ENCODE measurements around the gene DAPK2. TPM values are rescaled to one million over a fixed set of nuclear protein-coding genes. Genes with fewer than 3 reads are reported as not detected.

The DAPK2 gene
- total RNA-seq, 1 donor from 2014 or later: 36.9 TPM

- intact Hi-C loops (cut with DNase I): no loop called here
- DNase-seq (ENCODE audit: low spot score) (peak; percentile 59), ATAC-seq (peak; percentile 84)
Measured at GRCh38 chr15:64004587-64004986, 41.7 kb downstream of the DAPK2 start.

GRCh38 chr15:64004056-64004455 is 42.2 kb downstream of the DAPK2 start:
- intact Hi-C loops (cut with DNase I): no loop called here
- DNase-seq (ENCODE audit: low spot score) (peak; percentile 2), ATAC-seq (no peak)

GRCh38 chr15:64003182-64003581 is 43.1 kb downstream of the DAPK2 start:
- intact Hi-C loops (cut with DNase I): no loop called here

GRCh38 chr15:64001148-64001547 is 45.1 kb downstream of the DAPK2 start:
- DNase-seq (ENCODE audit: low spot score) (no peak), ATAC-seq (no peak)
- intact Hi-C loops (cut with DNase I): no loop called here

More at GRCh38 chr15:64003182-64003581, 43.1 kb downstream of the DAPK2 start:
- DNase-seq (ENCODE audit: low spot score): no peak
- no peak for ATAC-seq

- ATAC-seq: no peak
- peak; percentile 4 for DNase-seq (ENCODE audit: low spot score)
- intact Hi-C loops (cut with DNase I): no loop called here
Measured at GRCh38 chr15:64000183-64000951, 45.9 kb downstream of the DAPK2 start.

- intact Hi-C loops (cut with DNase I): no loop called here
- ATAC-seq (peak; percentile 65), DNase-seq (ENCODE audit: low spot score) (peak; percentile 40)
Measured at GRCh38 chr15:63999177-63999576, 47.1 kb downstream of the DAPK2 start.

GRCh38 chr15:63998489-63998888 is 47.8 kb downstream of the DAPK2 start:
- peak; percentile 37 for DNase-seq (ENCODE audit: low spot score)
- ATAC-seq: no peak
- intact Hi-C loops (cut with DNase I): no loop called here

- intact Hi-C loops (cut with DNase I): no loop called here
- ATAC-seq (no peak), DNase-seq (ENCODE audit: low spot score) (peak; percentile 13)
Measured at GRCh38 chr15:63997715-63998442, 48.4 kb downstream of the DAPK2 start.

GRCh38 chr15:63996794-63997357 is 49.4 kb downstream of the DAPK2 start:
- intact Hi-C loops (cut with DNase I): no loop called here
- DNase-seq (ENCODE audit: low spot score) (peak; percentile 14), ATAC-seq (no peak)

- DNase-seq (ENCODE audit: low spot score) (no peak), ATAC-seq (no peak)
- intact Hi-C loops (cut with DNase I): no loop called here
Measured at GRCh38 chr15:63995789-63996188, 50.5 kb downstream of the DAPK2 start.

- ATAC-seq (no peak), DNase-seq (ENCODE audit: low spot score) (peak; percentile 44)
- intact Hi-C loops (cut with DNase I): no loop called here
Measured at GRCh38 chr15:63994073-63994600, 52.1 kb downstream of the DAPK2 start.

- intact Hi-C loops (cut with DNase I): no loop called here
- no peak for ATAC-seq
- DNase-seq (ENCODE audit: low spot score): no peak
Measured at GRCh38 chr15:63992300-63992699, 54.0 kb downstream of the DAPK2 start.

- ATAC-seq: peak; percentile 43
- intact Hi-C loops (cut with DNase I): no loop called here
- peak; percentile 53 for DNase-seq (ENCODE audit: low spot score)
Measured at GRCh38 chr15:63991706-63992105, 54.6 kb downstream of the DAPK2 start.

GRCh38 chr15:63990454-63990853 is 55.8 kb downstream of the DAPK2 start:
- intact Hi-C loops (cut with DNase I): no loop called here
- ATAC-seq (no peak), DNase-seq (ENCODE audit: low spot score) (peak; percentile 44)

- ATAC-seq (no peak), DNase-seq (ENCODE audit: low spot score) (peak; percentile 23)
- intact Hi-C loops (cut with DNase I): no loop called here
Measured at GRCh38 chr15:63987796-63988378, 58.4 kb downstream of the DAPK2 start.

- intact Hi-C loops (cut with DNase I): no loop called here
Measured at GRCh38 chr15:63986751-63987341, 59.4 kb downstream of the DAPK2 start.

GRCh38 chr15:63986185-63986680 is 60.1 kb downstream of the DAPK2 start:
- no peak for ATAC-seq
- intact Hi-C loops (cut with DNase I): no loop called here
- no peak for DNase-seq (ENCODE audit: low spot score)

More at GRCh38 chr15:63986751-63987341, 59.4 kb downstream of the DAPK2 start:
- ATAC-seq (peak; percentile 45), DNase-seq (ENCODE audit: low spot score) (peak; percentile 52)

- DNase-seq (ENCODE audit: low spot score) (no peak), ATAC-seq (peak; percentile 83)
- intact Hi-C loops (cut with DNase I): no loop called here
Measured at GRCh38 chr15:63985221-63986184, 60.8 kb downstream of the DAPK2 start.
